Measurements from ENCODE around the gene FAM149A. TPM values are rescaled to one million over a fixed set of nuclear protein-coding genes. Genes with fewer than 3 reads are reported as not detected.

The FAM149A gene
- total and polyA plus RNA-seq, 2 donors (not counting 3 experiments of a cell fraction or from before 2014, with no cell fraction given), result 0.08 to 0.20 TPM

DNA sequence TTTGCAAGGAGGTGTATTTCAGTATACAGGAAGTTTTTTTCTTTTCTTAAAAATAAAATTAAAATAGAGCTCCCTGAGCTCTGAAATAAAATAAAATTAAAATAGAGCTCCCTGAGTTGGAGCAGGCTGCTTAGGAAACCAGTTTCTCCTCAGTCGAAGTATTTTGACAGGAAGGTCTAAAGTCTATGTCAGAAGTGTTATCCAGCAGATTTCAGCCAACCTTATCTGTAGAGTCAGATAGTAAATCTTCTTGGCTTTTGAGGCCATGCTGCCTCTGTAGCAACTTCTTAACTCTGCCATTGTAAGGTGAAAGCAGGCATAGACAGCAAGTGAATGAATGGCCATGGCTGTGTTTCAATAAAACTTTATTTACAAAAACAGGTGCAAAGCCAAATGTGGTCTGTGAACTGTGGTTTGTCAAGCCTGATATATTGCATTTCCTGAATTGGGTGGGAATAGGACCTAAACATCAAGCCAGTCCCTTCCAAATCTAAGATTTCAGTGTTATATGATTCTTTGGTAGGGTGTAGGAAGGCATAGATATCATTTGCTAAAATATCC is 113.3 kb downstream of the FAM149A start:
- POLR2A ChIA-PET, result no interaction called here

More for the DNA sequence above, 113.3 kb downstream of the FAM149A start:
- no peaks in the 10 kb centered on the region for H4K20me1 ChIP-seq (replicated peaks; ENCODE audit: control insufficient read depth, extremely low read depth, insufficient read depth, low read length)
- H3K79me2 ChIP-seq (ENCODE audit: control insufficient read depth, insufficient read depth, low read length), result no peaks in the 10 kb centered on the region
- FAIRE-seq (no peak), DNase-seq (ENCODE audit: low read depth, low spot score) (no peak)
- no peaks in the 10 kb centered on the region for H3K4me1 ChIP-seq (ENCODE audit: control insufficient read depth, extremely low read depth, insufficient read depth, low read length)
- no peaks in the 10 kb centered on the region for H3K36me3 ChIP-seq (ENCODE audit: control insufficient read depth in 2 of 2, extremely low read depth in 1 of 2, insufficient read depth in 2 of 2, low read length in 2 of 2)
- no peak overlapping the region for H2AFZ ChIP-seq (ENCODE audit: low read depth, low read length)
- H3K9me3 ChIP-seq (replicated peaks; ENCODE audit: control insufficient read depth, insufficient read depth, low read length), result no peaks in the 10 kb centered on the region
- H3K27ac ChIP-seq (ENCODE audit: insufficient read depth, low read depth, low read length), result no peak overlapping the region
- H3K9me1 ChIP-seq (replicated peaks; ENCODE audit: control insufficient read depth, extremely low read depth, insufficient read depth, low read length), result no peaks in the 10 kb centered on the region
- TF ChIP-seq POLR2A (IDR thresholded peaks at IDR 0.05; ENCODE audit: low read depth, low read length) (no peak), JUN (IDR thresholded peaks at IDR 0.05; ENCODE audit: borderline replicate concordance, insufficient read depth, insufficient read length, low read depth) (no peak), FOS (IDR thresholded peaks at IDR 0.05; ENCODE audit: borderline replicate concordance, insufficient read depth, low read length) (no peak), EZH2 (IDR thresholded peaks at IDR 0.05; ENCODE audit: borderline replicate concordance, low read depth, low read length, severe bottlenecking) (no peak), MYC (IDR thresholded peaks at IDR 0.05; ENCODE audit: low read depth, low read length) (no peak), GATA2 (IDR thresholded peaks at IDR 0.05; ENCODE audit: insufficient read depth, insufficient read length, low read depth, low read length) (no peak)
- TF ChIP-seq, protein P1, sequence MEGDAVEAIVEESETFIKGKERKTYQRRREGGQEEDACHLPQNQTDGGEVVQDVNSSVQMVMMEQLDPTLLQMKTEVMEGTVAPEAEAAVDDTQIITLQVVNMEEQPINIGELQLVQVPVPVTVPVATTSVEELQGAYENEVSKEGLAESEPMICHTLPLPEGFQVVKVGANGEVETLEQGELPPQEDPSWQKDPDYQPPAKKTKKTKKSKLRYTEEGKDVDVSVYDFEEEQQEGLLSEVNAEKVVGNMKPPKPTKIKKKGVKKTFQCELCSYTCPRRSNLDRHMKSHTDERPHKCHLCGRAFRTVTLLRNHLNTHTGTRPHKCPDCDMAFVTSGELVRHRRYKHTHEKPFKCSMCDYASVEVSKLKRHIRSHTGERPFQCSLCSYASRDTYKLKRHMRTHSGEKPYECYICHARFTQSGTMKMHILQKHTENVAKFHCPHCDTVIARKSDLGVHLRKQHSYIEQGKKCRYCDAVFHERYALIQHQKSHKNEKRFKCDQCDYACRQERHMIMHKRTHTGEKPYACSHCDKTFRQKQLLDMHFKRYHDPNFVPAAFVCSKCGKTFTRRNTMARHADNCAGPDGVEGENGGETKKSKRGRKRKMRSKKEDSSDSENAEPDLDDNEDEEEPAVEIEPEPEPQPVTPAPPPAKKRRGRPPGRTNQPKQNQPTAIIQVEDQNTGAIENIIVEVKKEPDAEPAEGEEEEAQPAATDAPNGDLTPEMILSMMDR (IDR thresholded peaks at IDR 0.05; ENCODE audit: extremely low read depth in 1 of 2, insufficient read depth in 1 of 2, low read depth in 1 of 2, low read length in 2 of 2), result no peak
- TF ChIP-seq, protein P2, sequence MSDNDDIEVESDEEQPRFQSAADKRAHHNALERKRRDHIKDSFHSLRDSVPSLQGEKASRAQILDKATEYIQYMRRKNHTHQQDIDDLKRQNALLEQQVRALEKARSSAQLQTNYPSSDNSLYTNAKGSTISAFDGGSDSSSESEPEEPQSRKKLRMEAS (IDR thresholded peaks at IDR 0.05; ENCODE audit: insufficient read depth, insufficient read length), result no peak
- BruUV-seq (replicated peaks), result no TSS peak
- no peak overlapping the region for H3K9ac ChIP-seq (replicated peaks; ENCODE audit: extremely low read depth, insufficient read depth, low read length)
- intact Hi-C loops (cut with micrococcal nuclease), result no loop called here
- H3K27me3 ChIP-seq (ENCODE audit: control insufficient read depth in 2 of 2, insufficient read depth in 2 of 2, low read length in 2 of 2), result no peaks in the 10 kb centered on the region
- CTCF ChIA-PET, result no interaction called here
- dilution Hi-C loops (cut with MboI; ENCODE audit: extremely low pct_ligation_motif_present, low sequenced_read_pairs), result no loop called here
- H3K4me2 ChIP-seq (ENCODE audit: insufficient read depth, low read length), result no peak overlapping the region
- no peak overlapping the region for H3K4me3 ChIP-seq (replicated peaks in 1 of 3; ENCODE audit: insufficient read depth in 1 of 3, low read depth in 1 of 3, low read length in 3 of 3)

Data from endothelial cell of umbilical vein (primary cell).